ENCODE measurements around the gene GREM1.

Gene GREM1

DNA sequence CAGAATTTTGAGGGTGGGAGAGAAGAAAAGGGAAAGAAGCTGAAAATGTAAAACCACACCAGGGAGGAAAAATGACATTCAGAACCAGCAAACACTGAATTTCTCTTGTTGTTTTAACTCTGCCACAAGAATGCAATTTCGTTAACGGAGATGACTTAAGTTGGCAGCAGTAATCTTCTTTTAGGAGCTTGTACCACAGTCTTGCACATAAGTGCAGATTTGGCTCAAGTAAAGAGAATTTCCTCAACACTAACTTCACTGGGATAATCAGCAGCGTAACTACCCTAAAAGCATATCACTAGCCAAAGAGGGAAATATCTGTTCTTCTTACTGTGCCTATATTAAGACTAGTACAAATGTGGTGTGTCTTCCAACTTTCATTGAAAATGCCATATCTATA lies 15.5 kb downstream of the GREM1 start:
- no peak for DNase-seq

DNA sequence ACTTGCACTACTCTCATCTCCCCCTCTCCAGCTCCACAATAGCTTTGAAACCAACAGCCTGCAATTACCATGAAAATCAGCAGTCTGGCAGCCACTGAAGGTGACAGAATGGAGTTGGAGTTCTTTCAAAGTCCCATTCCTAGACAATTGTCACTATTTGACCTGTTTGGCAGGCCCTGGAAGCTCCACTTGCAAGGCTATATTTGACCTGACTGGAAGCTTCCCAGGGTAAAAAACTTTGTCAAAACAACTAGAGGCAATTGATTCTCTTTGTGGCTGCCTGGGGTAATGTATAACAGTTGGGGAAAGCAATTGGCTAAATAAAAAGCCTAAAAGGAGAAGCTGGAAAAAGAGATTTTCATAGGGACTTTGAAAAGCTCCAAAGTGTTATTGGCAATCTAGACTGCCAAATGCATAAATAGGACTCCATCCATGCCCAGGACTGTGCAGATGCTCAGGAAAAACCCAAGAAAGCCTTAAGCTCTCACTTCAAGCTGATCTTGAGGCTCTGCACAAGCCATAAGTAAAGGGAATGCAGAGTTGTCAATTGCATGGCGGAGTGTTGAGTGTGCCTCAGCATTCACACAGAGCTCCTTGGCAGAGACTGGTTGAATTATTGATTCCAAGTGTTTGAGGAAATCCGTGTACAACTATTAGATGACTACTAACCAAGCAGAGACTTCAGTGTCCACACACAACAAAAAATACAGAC lies 18.3 kb downstream of the GREM1 start:
- DNase-seq: no peak

DNA sequence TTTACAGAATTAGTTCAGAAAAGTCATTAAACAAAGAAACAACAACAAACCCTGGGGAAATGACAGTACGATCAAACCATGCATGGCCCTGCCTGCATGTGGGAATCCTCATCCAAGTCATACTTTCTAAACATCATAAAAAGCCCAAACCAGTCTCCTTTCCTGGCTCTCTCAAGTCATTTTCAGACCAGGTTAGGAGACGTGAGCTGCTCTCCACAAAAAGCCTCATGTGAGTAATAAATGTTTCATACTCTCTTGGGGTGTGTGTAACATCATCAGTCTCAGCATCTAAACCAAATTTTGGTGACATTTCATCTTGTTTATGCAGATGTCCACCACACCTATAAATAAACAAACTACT lies 18.9 kb downstream of the GREM1 start:
- no peak for DNase-seq

DNA sequence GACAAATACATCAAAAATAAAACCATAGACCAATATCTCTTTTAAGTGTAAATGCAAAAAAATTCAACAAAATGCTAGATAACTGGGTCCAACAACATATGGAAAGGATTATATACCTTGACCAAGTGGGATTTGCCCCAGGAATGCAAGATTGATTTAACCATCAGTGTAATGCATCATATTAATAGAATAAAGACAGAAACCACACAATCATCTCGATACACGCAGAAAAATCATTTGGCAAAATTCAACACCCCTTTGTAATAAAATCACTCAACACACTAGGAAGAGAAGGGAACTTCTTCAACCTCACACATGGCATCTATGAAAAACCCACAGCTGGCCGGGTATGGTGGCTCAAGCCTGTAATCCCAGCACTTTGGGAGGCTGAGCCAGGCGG lies 19.5 kb downstream of the GREM1 start:
- DNase-seq: no peak

DNA sequence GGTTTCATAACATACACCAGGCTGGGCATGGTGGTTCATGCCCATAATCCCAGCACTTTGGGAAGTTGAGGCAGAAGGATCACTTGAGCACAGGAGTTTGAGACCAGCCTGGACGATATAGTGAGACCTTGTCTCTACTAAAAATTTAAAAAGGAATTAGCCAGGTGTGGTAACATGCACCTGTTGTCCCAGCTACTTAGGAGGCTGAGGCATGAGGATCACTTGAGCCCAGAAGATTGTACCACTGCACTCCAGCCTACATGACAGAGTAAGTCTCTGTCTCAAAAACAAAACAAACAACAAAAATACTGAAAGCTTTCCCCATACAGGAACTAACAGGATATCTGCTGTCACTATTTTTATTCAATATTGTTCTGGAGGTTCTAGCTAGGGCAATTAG lies 20.9 kb downstream of the GREM1 start:
- DNase-seq: no peak

DNA sequence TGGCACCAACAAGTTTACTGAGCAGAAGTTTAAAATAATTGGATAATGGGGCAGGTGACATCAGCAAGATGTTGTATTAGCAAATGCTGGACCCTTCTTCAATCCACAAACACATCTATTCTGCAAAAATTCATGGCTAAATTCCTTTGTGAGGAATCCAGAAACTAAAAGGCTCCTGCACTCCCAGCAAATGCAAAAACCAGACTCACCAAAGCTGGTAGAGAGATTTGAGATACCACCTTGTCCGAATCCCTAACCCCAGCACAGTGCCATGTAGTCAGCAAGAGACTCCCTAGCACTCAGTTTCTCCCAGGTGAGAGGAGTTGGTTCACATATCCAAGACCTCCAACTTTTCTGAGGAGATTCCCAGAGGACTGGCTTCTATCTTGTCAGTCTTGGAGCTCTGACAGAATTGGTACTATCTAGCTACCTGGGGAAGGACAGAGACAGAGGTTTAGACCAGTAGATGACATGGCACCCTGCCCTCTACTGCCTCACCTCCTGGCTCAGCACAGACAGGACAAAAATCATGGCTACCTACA lies 21.8 kb downstream of the GREM1 start:
- no peak for DNase-seq

DNA sequence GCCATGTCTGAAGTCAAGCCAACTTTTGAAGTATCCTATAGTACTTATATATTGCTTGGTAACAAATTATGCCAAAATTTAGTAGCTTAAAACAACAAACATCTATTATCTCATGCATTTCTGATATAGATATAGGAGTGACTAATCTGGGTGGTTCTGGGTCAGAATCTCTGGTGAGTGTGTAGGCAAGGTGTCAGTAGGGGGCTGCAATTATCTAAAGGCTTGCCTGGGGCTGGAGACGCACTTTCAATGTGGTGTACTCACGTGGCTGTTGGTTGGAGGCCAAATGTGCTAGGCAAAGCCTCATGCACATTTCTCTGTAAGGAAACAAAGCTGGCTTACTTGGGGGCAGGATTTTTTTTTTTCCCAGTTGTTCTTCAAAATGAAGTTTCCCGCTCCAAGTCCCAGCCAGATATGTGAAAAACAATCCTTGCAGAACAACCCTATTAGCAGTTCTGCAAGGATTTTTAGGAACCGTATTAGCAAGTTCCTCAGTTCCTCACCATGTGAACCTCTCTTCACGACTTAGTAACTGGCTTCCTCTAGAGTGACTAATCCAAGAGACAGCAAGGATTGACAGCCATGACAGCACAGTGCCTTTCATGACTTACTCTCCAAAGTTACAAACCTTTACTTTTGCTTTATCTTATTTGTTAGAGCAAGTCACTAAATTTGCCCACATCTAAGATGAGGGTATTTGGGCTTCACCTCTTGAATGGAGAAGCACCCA lies 25.8 kb downstream of the GREM1 start:
- DNase-seq: no peak

DNA sequence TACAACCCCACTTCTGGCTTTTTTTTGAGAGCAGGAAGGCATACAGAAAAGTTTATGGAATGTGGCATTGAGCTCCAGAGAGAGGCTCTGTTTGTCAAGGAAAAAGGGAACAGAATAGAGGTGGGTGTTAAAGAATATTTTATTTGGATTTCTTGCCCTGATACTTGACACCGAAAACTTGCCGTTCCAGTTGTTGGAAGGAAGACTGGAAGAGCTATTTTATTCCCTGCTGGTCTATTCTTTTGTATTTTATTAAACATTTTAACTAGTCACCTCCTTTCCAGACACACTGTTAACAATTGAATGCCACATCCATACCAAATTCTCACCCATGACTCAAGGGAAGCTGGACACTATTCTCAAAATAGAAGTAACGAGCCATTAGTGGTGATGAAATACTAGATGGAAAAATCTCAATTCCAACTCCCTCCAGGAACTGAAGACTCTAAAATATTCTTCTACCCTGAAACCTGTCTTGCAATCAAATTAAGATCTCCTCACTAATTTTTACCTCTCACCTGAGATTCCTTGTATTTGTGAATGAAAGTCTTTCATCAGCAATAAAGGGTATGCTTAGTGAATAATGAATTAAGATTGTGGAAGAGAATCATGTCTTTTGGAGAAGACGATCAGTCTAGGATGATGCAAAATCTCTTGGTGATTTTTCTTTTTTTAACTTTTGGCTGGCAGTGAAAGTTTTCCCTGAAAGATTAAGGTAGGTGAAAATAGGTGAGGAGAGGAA lies 28.5 kb downstream of the GREM1 start:
- no peak for DNase-seq

DNA sequence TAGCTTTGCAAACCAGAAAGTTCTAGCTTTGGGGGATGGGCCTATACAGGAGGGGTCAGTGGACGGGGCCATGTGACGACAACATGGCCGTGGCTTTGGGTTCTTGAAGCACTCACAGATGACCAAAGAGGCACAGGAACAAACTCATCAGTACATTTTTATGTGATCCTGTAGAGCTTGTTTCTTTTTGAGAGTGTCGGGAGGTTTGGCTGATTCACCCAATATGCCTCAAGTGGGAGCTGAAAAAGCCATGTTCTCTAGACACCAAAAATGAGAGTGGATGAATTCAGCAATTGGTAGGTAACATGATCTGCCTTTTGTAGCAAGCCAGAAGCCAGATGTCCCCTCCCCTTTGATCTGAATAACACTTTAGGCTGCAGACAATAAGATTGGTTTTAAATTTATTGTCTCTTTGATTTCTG lies 30.1 kb downstream of the GREM1 start:
- DNase-seq: no peak

DNA sequence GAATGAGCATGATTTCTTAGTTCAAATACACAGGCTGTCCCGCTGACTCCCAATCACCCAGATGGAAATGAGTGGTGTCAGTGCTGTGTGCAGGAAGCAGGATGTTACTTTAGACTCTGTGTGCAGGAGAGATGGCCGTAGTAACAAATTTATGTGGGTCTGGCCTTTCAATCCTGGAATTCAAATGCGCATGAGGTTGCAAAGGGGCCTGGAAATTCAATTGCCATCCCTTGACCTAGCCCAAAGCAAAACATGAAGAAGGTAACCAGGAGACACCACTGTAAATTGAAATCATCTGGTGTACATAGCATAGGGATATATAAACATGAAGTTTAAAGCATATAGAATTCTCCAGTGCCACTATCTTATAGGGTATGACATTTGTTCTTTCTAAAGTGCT lies 33.2 kb downstream of the GREM1 start:
- DNase-seq: no peak

DNA sequence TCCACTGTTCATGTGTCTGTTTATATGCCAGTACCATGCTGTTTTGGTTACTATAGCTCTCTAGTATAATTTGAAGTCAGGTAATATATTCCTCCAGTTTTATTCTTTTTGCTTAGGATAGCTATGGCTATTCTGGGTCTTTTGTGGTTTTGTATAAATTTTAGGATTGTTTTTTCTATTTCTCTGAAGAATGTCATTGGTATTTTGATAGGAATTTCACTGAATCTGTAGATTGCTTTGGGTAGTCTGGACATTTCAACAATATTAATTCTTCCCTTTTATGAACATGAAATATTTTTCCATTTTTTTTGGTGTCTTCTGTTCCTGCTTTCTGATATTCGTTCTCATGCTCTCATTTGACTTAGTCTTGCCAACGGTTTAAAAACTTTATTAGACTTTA lies 39.6 kb downstream of the GREM1 start:
- no peak for DNase-seq

DNA sequence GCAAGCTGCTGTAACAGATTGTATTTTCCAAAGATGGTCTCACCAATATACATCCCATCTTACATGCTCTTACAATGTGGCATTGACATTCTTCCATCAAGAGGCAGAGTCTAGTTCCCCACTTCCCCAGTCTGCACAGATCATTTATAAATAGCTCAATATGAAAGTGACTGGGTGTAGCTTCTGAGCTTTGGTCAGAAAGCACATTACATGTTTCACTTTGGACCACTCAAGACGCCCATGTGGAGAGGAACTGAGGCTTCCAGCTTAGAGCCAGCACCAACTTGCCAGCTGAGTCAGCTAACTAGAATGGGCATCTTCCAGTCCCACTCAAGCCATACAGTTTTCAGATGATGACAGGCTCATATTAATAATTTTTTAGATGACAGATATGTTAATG lies 45.5 kb downstream of the GREM1 start:
- DNase-seq: no peak

DNA sequence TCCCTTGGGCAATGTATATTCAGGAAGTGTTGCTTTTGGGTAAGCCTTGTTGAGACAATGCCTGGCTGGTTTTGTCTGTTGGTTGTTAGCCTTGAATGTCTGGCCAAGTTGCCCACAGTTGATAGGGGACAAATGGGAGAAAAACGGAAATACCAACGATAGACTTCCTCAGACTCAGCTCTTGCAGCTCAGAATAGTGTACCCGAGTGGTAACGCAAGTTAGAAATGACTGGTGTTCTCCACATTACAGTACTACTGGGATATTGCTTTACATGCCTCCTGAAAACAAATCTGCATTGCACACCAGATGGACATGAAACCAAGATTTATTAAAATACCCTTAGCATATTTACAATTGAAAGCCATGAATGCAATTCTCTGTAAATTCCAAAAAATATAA lies 47.4 kb downstream of the GREM1 start:
- no peak for DNase-seq

DNA sequence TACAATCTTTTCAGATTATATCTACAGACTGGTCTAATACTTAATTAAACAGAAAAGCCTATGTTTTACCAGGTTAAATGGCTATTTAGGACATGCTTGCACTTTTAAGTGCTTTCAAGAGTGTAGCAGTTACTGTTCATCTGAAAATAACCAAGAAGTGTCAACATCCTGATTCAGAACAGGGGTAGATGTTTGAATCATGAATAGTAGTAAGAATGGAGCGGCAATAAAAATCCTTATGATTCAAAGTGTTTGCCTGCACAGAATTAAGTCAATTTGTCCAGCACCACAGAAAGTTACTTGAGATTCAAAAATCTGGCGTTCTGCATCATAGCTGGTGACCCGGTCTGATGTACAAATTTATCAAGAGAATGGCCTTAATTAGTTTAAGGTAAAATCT lies 48.3 kb downstream of the GREM1 start:
- DNase-seq: no peak

DNA sequence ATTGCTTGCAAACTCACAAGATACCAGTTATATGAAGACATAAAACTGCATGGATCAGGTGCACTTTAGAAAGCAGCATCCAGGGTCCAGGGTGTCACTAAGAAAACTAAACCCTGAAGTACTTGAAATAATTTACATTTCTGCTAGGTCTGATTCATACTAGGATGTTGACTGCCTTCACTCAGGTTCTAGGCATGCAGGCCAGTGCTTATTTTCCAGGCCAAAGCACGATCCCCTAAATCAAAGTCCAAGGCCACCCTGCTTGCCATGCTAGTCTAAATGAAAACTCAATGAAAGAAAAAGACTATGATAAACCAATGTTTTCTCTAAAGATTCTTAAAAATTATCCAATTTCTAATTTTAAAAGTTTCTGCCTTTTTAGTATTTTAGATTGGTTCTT lies 49.4 kb downstream of the GREM1 start:
- no peak for DNase-seq

DNA sequence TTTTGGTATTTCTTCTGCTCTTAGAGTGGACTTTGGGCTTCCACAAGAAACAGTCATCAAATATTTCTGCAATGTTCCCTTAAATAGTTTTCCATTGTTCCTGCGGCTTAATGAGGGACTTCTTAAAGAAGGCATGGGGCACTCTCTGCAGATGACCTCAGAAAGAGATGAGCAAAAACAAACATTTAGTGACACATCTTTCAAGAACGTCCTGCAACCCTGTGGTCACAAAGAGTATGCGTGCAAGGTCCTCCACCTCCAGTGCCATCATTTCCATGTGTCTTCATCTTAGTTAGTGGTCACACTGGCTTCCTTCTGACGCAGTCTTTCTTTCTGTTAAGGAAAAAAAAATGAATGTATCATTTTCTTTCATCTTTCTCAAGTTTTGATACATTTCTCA lies 56.2 kb downstream of the GREM1 start:
- no peak for DNase-seq

DNA sequence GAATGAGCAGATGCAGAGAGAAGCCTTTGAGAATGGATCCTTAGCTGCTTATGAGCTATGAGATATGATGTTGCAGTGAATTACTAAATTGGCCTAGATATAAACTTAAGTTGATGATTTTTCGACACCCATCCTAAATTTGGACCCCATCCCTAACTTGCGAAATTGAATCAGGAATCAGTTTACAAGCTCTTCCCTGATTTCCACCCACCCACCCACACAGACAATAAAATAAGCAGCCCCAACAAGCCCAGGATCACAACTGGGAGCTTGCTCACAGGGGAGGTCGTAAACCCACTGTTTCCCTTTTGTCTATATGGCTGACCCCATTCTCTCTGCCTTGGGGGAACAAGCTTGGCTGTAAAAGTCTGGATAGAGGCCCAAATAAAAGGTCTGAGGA lies 57.3 kb downstream of the GREM1 start:
- DNase-seq: no peak

DNA sequence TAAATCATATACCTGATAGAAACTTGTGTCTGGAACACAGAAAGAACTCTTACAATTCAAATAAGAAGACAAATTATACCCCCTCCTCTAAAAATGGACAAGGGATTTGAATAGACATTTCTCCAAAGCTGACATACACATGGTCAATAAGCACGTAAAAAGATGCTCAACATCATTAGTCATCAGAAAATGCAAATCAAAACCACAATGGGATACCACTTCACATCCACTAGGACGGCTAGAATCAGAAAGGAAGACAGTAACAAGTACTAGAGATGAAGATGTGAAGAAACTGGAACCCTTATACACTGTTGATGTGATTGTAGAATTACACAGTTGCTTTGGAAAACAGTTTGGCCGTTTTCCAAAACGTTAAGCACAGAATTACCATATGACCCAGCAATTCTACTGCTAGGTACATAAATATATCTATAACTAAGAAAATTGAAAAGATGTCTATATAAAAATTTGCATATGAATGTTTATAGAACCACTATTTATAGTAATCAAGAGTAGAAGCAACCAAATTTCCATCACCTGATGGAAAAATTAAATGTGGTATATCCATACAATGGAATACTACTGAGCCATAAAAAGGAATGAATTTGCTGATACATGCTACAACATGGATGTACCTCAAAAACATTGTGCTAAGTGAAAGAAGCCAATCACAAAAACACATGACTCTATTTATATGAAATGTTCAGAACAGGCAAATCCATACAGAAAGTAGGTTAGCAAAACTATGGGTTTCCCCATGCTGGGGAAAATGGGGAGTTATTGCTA lies 60.8 kb downstream of the GREM1 start:
- no peak for DNase-seq

DNA sequence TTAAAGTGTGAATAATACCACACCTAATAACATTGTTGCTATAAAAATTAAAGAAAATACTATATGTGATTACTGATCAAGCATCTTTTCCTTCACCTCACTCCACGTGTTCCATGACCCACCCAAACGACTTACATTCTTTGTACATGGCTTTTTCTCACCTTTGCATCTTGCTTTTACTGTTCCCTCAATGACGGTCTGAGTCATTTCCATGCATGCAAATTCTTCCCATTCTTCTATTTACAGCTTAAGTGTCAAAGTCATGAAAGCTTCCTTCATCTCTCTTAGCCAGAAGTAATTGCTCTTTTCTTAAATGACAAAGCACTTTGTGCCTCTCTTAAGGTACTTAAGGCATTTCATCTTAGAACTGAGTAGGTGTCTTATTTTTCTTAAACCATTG lies 64.0 kb downstream of the GREM1 start:
- no peak for DNase-seq

DNA sequence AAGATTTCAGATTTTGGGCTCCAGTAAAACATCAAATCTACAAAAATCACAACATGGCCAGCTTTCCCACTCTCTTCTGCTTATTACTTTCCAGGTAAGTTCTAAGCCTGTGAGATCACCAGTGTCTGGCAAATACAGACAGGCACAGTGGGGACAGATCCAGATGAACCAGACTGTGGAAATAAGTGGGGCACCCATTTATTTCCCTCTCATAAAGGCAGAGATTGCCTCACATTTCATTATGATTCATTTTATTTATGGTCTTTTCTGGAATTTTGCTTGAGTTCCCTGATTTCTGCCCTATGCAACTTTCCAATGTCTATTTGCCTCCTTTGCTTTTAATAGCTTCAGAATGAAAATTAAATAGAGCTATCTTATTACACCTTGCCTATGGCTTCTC lies 66.8 kb downstream of the GREM1 start:
- no peak for DNase-seq

DNA sequence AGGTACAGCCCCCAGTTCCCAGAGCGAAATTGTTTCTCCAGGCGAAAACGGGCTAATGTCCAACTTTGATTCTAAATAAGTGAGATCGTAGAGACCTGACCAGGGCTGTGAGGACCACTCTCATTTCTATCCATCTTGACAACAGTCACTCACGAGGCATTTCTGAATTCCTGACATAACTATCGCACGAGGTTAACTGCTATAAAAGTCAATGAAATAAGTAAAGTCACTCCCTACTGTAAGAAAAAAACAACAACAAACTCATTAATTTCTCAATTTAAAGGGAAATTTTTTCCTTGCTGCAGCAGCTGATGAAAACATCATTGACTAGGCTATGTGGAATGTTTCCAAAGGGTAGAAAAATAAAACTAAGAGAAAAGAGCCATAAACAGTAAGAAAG lies 69.1 kb downstream of the GREM1 start:
- no peak for DNase-seq

DNA sequence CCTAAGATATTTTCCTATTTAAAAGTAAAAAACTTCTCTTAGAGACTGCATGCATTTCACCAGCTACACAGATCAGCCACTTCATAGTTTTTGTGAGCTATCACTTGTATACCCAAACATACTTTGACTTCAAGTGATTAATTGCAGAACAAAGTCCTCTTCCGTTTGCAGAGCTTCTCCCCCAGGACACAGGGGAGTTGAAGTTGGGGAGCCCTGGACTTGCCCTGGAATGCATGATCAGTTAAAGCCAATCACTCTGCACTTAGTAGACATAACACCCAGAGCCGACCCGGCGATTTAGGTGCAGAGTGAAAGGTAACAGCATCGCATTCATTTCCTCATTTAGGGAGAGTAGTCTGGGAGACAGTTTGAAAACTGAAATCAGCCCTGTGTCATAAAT lies 70.1 kb downstream of the GREM1 start:
- DNase-seq: no peak

DNA sequence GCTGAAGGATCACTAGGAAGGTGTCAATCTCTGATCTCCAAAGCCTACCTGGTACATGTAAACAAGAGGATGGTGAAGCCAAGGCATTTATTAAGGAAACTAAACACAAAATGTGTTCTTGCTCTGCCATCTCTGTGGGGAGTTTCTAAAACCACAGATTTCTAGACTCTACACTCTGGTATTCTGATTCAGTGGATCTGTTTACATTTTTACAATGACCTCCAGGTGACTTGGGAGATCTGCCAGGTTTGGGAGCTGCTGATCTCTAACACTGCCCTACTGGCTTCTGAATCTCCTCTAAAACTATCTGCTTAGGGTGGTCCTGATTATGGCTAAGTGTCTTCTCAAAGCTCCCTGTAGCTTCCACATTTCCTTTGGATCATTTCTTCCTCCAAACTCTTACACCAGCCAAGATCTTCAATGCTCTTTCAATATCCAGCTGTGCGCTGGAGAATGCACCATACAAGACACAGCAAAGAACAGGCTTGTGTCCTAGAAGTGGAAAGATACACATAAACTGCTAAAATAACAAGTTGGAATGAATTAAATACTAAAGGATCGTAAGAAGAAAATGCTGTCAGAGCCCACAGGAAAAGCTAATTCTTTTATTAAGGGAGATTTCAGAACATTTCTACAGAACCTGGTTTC lies 72.7 kb downstream of the GREM1 start:
- DNase-seq: no peak

All from NCI-H2081 treated with DMSO at 0.1 percent for 48 hours (cell line).